ENCODE data around the gene WDR73. TPM values are rescaled to one million over a fixed set of nuclear protein-coding genes. Genes with fewer than 3 reads are reported as not detected.

Gene WDR73
- total and polyA plus RNA-seq, 5 donors, result 10.7 to 18.8 (median 16.1) TPM

GRCh38 chr15:84611631-84612030 is 42.5 kb downstream of the WDR73 start:
- H3K4me1 ChIP-seq (ENCODE audit: control insufficient read depth, insufficient read depth, low read length), result no peaks in the 10 kb centered on the region
- no peak for ATAC-seq
- intact Hi-C loops (cut with DNase I), result no loop called here
- 93% methylated on average over 7 of the region's 7 CpGs for WGBS
- no peaks in the 10 kb centered on the region for H3K27me3 ChIP-seq (ENCODE audit: control insufficient read depth, insufficient read depth)
- H3K27ac ChIP-seq (ENCODE audit: low read length), result no peak overlapping the region
- DNase-seq, result no peak
- no peak overlapping the region for H3K4me3 ChIP-seq (ENCODE audit: low read length)
- H3K9me3 ChIP-seq (ENCODE audit: control insufficient read depth, low read length), result no peaks in the 10 kb centered on the region

DNA sequence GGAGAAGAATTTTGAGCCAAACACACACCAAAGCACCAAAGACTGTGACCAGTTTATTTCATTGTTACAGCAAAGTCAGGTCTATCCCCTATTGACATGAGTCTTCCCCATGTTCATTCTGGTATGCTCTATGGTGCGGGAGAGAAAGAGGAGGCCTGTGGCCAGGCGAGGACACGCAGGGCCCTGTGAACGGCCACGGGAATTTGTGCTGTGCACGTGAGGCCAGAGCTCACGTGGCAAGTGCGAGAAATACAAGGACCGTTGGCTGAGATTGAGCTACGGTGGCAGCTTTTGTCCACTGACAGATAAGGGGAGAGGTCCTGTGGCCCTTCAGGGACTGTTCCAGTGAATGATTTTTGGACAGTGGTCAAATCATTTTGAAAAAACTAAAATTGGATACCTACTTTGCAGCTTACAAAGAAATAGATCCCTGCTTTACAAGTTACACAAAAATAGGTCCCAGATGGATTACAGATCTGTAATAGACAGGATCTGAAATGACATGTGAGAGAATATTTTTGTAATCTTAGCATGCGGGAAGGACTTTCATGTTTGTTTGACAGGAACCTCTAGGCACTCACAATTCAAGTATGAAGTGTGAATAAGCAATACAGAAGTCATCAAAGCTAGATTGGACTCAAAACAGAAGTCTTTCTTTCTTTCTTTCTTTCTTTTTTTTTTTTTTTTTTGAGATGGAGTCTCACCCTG is 44.1 kb downstream of the WDR73 start:
- H3K4me1 ChIP-seq (ENCODE audit: control insufficient read depth, insufficient read depth, low read length), result peaks cover 2% of the 10 kb centered on the region
- no peaks in the 10 kb centered on the region for H3K27me3 ChIP-seq (ENCODE audit: control insufficient read depth, insufficient read depth)
- H3K4me3 ChIP-seq (ENCODE audit: low read length), result no peak overlapping the region
- intact Hi-C loops (cut with DNase I), result loop anchor here in 1 of 4 donors (10.0 kb wide), 1 partner anchor 45 kb away; the partner anchor contains the start of genes NMB and WDR73
- DNase-seq (peak in 1 of 3 donors; percentile 63), ATAC-seq (peak; percentile 45 to 68)
- H3K9me3 ChIP-seq (ENCODE audit: control insufficient read depth, low read length), result no peaks in the 10 kb centered on the region
- WGBS, result 58% methylated on average over 11 of the region's 11 CpGs
- no peak overlapping the region for H3K27ac ChIP-seq (ENCODE audit: low read length)

- no peaks in the 10 kb centered on the region for H3K9me3 ChIP-seq (ENCODE audit: control insufficient read depth, low read length)
- H3K4me3 ChIP-seq (ENCODE audit: low read length), result no peak overlapping the region
- H3K27ac ChIP-seq (ENCODE audit: low read length), result no peak overlapping the region
- ATAC-seq, result no peak
- intact Hi-C loops (cut with DNase I), result loop anchor here in 1 of 4 donors (10.0 kb wide), 1 partner anchor 46 kb away; the partner anchor contains the start of genes NMB and WDR73
- no peak for DNase-seq
- no peaks in the 10 kb centered on the region for H3K27me3 ChIP-seq (ENCODE audit: control insufficient read depth, insufficient read depth)
- WGBS, result 50% methylated on average over 1 of the region's 1 CpG
- peaks cover 2% of the 10 kb centered on the region for H3K4me1 ChIP-seq (ENCODE audit: control insufficient read depth, insufficient read depth, low read length)
Observed at GRCh38 chr15:84608707-84609284, 45.3 kb downstream of the WDR73 start.

DNA sequence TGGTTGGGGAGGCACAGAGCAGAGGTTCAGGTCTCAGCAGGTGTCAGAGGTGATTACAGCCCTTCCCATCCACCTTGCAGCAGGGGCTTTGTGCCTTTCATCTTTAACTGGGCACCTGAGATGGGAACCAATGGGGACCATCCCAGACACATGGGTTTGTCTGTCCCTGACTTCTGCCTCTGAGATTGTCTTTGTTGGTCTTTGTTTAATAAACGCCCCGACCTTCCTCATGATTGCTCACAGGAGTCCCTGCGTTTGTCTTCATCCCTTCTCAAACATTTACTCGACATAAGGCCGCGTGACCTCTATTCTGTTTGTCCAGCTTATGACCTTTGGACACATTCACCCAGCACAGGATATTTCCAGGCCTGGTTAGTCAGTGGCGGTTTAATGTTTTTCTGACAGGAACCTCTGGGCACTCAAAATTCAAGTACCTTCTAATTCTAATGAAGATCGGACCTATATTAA is 47.4 kb downstream of the WDR73 start:
- H3K9me3 ChIP-seq (ENCODE audit: control insufficient read depth, low read length), result no peaks in the 10 kb centered on the region
- DNase-seq (no peak), ATAC-seq (no peak)
- H3K27me3 ChIP-seq (ENCODE audit: control insufficient read depth, insufficient read depth), result no peaks in the 10 kb centered on the region
- no peak overlapping the region for H3K4me3 ChIP-seq (ENCODE audit: low read length)
- no peak overlapping the region for H3K27ac ChIP-seq (ENCODE audit: low read length)
- peaks cover 2% of the 10 kb centered on the region for H3K4me1 ChIP-seq (ENCODE audit: control insufficient read depth, insufficient read depth, low read length)
- intact Hi-C loops (cut with DNase I), result loop anchor here in 1 of 4 donors (10.0 kb wide), 1 partner anchor 48 kb away; the partner anchor contains the start of genes NMB and WDR73
- 88% methylated on average over 8 of the region's 8 CpGs for WGBS

GRCh38 chr15:84605554-84605882 is 48.6 kb downstream of the WDR73 start:
- 47% methylated on average over 2 of the region's 2 CpGs for WGBS
- DNase-seq (no peak), ATAC-seq (no peak)
- H3K4me3 ChIP-seq (ENCODE audit: low read length), result no peak overlapping the region
- no peak overlapping the region for H3K27ac ChIP-seq (ENCODE audit: low read length)
- H3K27me3 ChIP-seq (ENCODE audit: control insufficient read depth, insufficient read depth), result no peaks in the 10 kb centered on the region
- intact Hi-C loops (cut with DNase I), result loop anchor here in 1 of 4 donors (10.0 kb wide), 1 partner anchor 49 kb away; the partner anchor contains the start of genes NMB and WDR73
- H3K4me1 ChIP-seq (ENCODE audit: control insufficient read depth, insufficient read depth, low read length), result peaks cover 2% of the 10 kb centered on the region
- H3K9me3 ChIP-seq (ENCODE audit: control insufficient read depth, low read length), result no peaks in the 10 kb centered on the region

- ATAC-seq (no peak), DNase-seq (no peak)
- H3K4me3 ChIP-seq (ENCODE audit: low read length), result no peak overlapping the region
- WGBS, result 83% methylated on average over 19 of the region's 19 CpGs
- peaks cover 2% of the 10 kb centered on the region for H3K4me1 ChIP-seq (ENCODE audit: control insufficient read depth, insufficient read depth, low read length)
- intact Hi-C loops (cut with DNase I), result loop anchor here in 1 of 4 donors (10.0 kb wide), 1 partner anchor 50 kb away; the partner anchor contains the start of genes NMB and WDR73
- no peaks in the 10 kb centered on the region for H3K27me3 ChIP-seq (ENCODE audit: control insufficient read depth, insufficient read depth)
- no peaks in the 10 kb centered on the region for H3K9me3 ChIP-seq (ENCODE audit: control insufficient read depth, low read length)
- H3K27ac ChIP-seq (ENCODE audit: low read length), result no peak overlapping the region
Observed at GRCh38 chr15:84604826-84605553, 49.1 kb downstream of the WDR73 start.

DNA sequence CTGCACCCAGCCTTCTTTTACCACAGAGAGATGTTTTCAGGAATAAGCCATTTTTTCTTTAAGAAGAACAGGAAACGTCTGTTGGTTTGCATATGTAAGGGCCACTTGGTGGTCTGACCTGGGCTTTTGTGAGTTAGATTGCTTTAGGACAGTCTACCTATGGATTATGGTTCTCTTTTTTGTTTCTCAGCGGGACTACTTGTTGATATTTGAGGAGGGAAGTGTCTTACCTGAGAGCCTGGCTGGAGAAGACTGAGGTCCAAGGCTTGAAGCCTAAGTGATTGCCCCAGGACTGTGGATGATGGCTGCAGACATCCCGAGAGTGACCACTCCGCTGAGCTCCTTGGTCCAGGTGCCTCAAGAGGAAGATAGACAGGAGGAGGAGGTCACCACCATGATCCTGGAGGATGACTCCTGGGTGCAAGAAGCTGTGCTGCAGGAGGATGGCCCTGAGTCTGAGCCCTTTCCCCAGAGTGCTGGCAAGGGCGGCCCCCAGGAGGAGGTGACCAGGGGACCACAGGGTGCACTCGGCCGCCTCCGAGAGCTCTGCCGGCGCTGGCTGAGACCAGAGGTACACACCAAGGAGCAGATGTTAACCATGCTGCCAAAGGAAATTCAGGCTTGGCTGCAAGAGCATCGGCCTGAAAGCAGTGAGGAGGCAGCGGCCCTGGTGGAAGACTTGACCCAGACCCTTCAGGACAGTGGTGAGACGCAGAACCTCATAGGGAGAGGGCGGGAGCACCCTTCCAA is 50.3 kb downstream of the WDR73 start:
- H3K4me1 ChIP-seq (ENCODE audit: control insufficient read depth, insufficient read depth, low read length), result peaks cover 2% of the 10 kb centered on the region
- ATAC-seq, result no peak
- H3K9me3 ChIP-seq (ENCODE audit: control insufficient read depth, low read length), result no peaks in the 10 kb centered on the region
- DNase-seq, result no peak
- no peak overlapping the region for H3K4me3 ChIP-seq (ENCODE audit: low read length)
- H3K27me3 ChIP-seq (ENCODE audit: control insufficient read depth, insufficient read depth), result no peaks in the 10 kb centered on the region
- H3K27ac ChIP-seq (ENCODE audit: low read length), result no peak overlapping the region
- intact Hi-C loops (cut with DNase I), result loop anchor here in 1 of 4 donors (10.0 kb wide), 1 partner anchor 51 kb away; the partner anchor contains the start of genes NMB and WDR73
- 90% methylated on average over 14 of the region's 14 CpGs for WGBS

DNA sequence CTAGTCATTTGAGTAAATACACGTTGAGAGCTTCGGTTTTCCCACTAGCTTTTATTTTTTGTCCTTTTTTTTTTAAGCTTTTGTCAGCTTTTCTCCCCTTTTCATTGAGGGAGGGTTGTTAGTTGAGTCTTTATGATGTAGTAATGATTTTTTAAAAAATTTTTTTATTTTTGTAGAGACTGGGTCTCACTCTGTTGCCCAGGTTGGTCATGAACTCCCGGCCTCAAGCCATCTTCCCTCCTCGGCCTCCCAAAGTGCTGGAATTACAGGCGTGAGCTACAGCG is 52.6 kb downstream of the WDR73 start:
- Histone ChIP-seq H3K4me1 (ENCODE audit: control insufficient read depth, insufficient read depth, low read length) (peaks cover 2% of the 10 kb centered on the region), H3K27ac (ENCODE audit: low read length) (no peak overlapping the region), H3K9me3 (ENCODE audit: control insufficient read depth, low read length) (no peaks in the 10 kb centered on the region), H3K4me3 (ENCODE audit: low read length) (peak overlapping the region; percentile 64), H3K27me3 (ENCODE audit: control insufficient read depth, insufficient read depth) (no peaks in the 10 kb centered on the region)
- ATAC-seq, result no peak
- WGBS, result 8% methylated on average over 6 of the region's 6 CpGs
- DNase-seq, result no peak
- intact Hi-C loops (cut with DNase I), result loop anchor here in 1 of 4 donors (10.0 kb wide), 1 partner anchor 53 kb away; the partner anchor contains the start of genes NMB and WDR73

DNA sequence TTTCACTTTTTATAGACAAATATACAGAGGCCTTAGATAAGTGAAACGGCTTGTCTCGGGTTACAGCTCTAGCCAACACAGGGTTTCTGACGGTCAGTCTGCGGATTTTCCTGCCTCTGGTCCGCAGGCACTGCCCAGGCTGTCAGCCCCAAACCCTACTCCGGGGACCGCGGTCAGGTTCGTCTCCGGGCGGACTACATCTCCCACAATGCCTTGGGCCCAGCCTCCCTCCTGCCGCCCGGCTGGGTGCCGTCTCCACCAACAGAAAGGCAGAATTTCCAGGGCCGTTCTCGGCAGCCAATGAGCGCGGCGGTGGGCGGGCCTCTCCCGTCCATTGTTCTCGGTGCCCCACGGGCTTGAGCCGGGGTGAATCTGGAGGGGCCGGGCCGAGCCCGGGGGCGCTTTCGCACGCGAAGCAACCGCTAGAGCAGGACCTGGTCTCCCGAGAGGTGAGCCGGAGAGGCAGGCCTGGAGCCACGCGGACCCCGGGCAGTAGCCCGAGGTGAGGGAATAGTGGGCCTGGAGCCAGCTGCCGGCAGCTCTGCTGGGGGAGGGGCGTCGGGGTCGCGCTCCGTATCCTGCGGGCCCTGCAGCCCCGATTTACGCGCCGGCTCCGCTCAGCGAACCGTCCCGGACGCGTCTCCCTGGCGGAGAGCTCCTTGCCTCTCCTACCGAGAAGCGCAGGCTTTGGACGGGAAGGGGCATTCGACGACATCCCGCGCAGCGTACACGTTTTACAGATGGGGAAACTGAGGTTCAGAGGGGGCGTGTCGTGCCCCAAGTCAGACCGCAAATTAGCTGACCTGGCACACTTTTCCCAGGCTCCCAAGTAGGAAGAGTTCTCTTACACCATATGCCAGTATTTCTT is 53.2 kb downstream of the WDR73 start, which contains the start of gene ZSCAN2:
TSS of gene ZSCAN2 (plus strand) at position 323 of the 868 bp plus-strand sequence. CDS start 2,919 bp downstream, outside the sequence.
- DNase-seq, result peak; percentile 96 to 98 (median 97)
- Histone ChIP-seq H3K27ac (ENCODE audit: low read length) (peak within 1 kb of the TSS; percentile 21), H3K27me3 (ENCODE audit: control insufficient read depth, insufficient read depth) (no peaks in the 10 kb centered on the region), H3K9me3 (ENCODE audit: control insufficient read depth, low read length) (no peaks in the 10 kb centered on the region), H3K4me3 (ENCODE audit: low read length) (peak within 1 kb of the TSS; percentile 64), H3K4me1 (ENCODE audit: control insufficient read depth, insufficient read depth, low read length) (peaks cover 2% of the 10 kb centered on the region)
- intact Hi-C loops (cut with DNase I), result loop anchor here in 1 of 4 donors (10.0 kb wide), 1 partner anchor 54 kb away; the partner anchor contains the start of genes NMB and WDR73
- ATAC-seq, result peak; percentile 99
- under 1% methylated on average over 68 of the region's 68 CpGs for WGBS

Data from right cardiac atrium (tissue), 5 donors.